HL-60/S4 treated with retinoic acid at 250 ng/mL for 4 days and 3 days (cell line): ENCODE results near the gene PGAM2.

ENCODE experiments used
- in situ Hi-C: fragments of 300-500 bp; cut with MboI; formaldehyde crosslinking; loops from 2 replicates; pipeline ENCODE4 v1.7.0; 2022; ENCODE audit warnings: low sequenced_read_pairs

The PGAM2 gene

GRCh38 chr7:44067064-44067951 lies 1.9 kb upstream of the PGAM2 start:
- in situ Hi-C loops: no loop called here

DNA sequence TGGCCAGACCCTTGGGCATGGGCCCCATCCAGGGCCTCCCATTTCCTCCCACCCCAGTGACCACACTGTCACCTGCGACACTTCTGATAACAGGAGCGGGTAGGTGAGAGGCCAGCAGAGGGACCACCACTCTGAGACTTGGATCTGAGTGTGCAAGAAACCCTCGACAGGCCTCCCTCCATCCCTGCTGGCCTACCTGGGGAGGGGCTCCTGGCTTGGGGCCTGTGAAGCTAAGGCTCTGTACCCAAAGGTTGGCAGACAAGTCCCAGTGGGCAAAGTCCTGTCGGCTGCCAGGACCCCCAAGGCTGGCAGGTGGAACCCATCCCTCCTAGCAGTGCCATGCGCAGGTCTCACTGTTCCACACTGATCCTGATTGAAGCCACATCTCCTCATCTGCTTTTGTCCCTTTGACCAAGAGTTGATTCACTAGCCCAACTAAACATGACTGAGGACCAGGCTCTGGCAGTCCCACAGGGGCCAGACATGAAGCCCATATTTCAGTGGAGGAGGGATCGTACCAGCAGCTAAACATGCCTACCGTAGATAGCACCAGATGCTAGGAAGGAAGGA lies 1.2 kb upstream of the PGAM2 start:
- in situ Hi-C loops: no loop called here

- in situ Hi-C loops: no loop called here
Measured at GRCh38 chr7:44066111-44066460, 719 bp upstream of the PGAM2 start.

- in situ Hi-C loops: no loop called here
Measured at GRCh38 chr7:44064791-44065430, 456 bp downstream of the PGAM2 start.

- in situ Hi-C loops: no loop called here
Measured at GRCh38 chr7:44063894-44064651, 1.3 kb downstream of the PGAM2 start.

- in situ Hi-C loops: no loop called here
Measured at GRCh38 chr7:44063547-44063893, 1.8 kb downstream of the PGAM2 start.

- in situ Hi-C loops: no loop called here
Measured at GRCh38 chr7:44062903-44063295, 2.5 kb downstream of the PGAM2 start.

GRCh38 chr7:44062180-44062902 lies 3.0 kb downstream of the PGAM2 start:
- in situ Hi-C loops: no loop called here

DNA sequence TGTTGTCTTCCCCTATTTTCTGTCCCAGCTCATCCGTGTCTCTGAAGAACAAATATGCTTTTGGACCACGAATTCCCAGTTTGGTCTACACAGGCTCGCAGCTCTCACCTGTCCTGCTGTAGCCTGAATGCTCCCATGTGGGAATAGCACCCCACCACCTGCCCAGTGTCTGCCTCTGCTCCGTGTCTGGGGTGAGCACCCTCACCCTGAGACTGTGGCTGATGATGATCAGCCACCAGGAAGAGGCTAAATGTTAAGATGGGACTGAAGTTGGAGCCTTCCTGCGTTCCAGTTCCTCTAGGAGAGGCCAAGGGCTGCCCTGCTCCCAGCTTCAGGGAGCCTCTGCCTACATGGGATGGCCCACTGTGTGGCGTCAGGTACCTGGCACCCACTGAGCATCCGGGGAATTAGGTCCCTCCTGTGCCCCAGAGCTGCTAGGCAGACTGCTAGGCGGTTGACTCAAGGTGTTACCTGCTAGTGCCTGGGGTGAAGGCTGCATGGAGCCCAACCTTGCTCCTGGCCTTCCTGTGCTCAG lies 3.7 kb downstream of the PGAM2 start:
- in situ Hi-C loops: no loop called here

- in situ Hi-C loops: no loop called here
Measured at GRCh38 chr7:44060948-44061644, 4.3 kb downstream of the PGAM2 start.

DNA sequence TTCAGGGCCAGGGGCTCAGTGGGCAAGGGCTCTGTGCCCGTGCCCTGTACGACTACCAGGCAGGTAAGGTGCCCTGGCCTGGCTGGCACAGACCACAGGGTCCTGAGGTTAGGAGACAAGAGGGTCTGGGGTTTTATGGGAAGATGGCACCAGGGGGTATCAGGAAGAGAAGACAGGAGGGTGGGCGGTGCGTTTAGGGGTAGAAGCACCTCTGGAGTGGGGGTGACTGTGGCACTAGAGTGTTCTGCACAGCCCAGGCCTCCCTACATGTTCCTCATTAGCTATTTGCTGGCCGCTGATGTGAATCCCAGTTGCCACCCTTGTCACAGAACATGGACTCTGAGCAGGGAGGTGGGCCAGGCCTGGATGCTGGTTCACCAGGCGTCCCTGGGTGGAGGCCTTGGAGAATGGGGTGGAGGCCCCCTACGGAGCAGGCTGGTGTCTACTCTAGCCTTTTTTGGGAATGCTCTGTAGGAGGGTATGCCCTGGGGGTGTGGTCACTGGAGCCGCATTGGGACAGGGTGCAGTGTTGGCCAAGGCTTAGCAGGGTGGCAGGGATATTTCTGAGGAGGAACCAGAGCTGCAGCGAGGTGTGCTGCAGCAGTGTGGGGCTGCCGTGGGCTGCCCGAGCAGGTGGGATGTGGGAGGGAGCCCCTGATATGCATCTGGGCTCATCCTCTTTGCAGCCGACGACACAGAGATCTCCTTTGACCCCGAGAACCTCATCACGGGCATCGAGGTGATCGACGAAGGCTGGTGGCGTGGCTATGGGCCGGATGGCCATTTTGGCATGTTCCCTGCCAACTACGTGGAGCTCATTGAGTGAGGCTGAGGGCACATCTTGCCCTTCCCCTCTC lies 5.0 kb downstream of the PGAM2 start:
- in situ Hi-C loops: no loop called here

- in situ Hi-C loops: no loop called here
Measured at GRCh38 chr7:44059219-44060090, 5.9 kb downstream of the PGAM2 start.

- in situ Hi-C loops: no loop called here
Measured at GRCh38 chr7:44058759-44059218, 6.6 kb downstream of the PGAM2 start.

DNA sequence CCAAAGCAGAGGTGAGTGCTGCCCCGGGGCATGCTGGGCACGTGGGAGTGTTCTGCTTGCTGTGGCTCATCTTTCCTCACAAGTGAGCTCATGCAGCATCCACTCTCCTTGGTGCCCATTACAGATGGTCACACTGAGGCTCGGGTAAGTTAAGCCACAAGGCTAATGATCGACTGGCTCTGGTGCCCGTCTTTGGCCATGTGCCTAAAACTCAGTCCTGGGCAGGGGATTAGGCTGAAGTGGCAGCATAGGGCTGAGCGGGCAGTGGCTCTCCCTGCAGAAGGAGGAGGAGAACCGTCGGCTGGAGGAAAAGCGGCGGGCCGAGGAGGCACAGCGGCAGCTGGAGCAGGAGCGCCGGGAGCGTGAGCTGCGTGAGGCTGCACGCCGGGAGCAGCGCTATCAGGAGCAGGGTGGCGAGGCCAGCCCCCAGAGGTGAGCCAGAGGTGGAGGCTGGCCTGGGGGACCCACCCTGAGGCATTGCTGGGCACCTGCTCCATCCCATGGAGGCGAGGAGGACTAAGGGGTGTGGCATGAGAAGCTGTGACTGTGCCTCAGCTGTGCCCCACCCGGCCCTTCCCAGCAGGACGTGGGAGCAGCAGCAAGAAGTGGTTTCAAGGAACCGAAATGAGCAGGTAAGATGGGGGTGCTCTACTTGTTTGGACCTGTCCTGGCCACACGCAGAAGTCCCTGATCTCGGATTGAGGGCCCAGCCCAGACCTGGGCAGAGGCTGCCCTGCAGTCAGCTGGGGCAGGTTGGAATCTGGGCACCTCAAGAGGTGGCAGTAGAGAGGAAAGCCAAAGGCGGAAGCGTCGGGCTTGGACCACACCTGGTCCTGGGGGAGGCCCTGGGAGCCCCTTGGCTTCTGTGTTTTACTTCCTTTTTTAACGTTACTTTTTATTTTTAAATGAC lies 7.3 kb downstream of the PGAM2 start:
- in situ Hi-C loops: no loop called here

- in situ Hi-C loops: no loop called here
Measured at GRCh38 chr7:44057181-44057848, 8.1 kb downstream of the PGAM2 start.

GRCh38 chr7:44056681-44057080 lies 8.7 kb downstream of the PGAM2 start:
- in situ Hi-C loops: no loop called here
